Small intestine (tissue), 7 donors: ENCODE results near the gene FAM107B. TPM values are rescaled to one million over a fixed set of nuclear protein-coding genes. Genes with fewer than 3 reads are reported as not detected.

ENCODE experiments used
- DNase-seq, 2 donors: peaks; one replicate each; pipeline versions ENCODE4 v3.0.0 to v3.0.0-alpha.2; 2013
- FAIRE-seq: peaks from 2 replicates; lab custom pipeline; 2012; peaks lifted over from hg19 to GRCh38; lab: Jason Lieb, UNC
- H3K27ac ChIP-seq, 3 donors: one replicate each; pipeline ENCODE4 v1.5.1; 2013; ENCODE audit warnings: low read length in 2 of 3, mild to moderate bottlenecking in 2 of 3, control low read depth in 1 of 3, inconsistent platforms in 1 of 3, low read depth in 1 of 3, moderate library complexity in 1 of 3
- H3K27me3 ChIP-seq, 3 donors: one replicate each; pipeline ENCODE4 v1.6.1; 2013; ENCODE audit warnings: low read length in 3 of 3, inconsistent platforms in 1 of 3; ENCODE audit not compliant: control insufficient read depth in 3 of 3, insufficient read depth in 3 of 3
- H3K36me3 ChIP-seq, 3 donors: one replicate each; pipeline ENCODE4 v1.6.1; 2013; ENCODE audit warnings: low read length in 3 of 3, inconsistent platforms in 1 of 3, low read depth in 1 of 3, mild to moderate bottlenecking in 1 of 3, moderate library complexity in 1 of 3; ENCODE audit not compliant: control insufficient read depth in 3 of 3, insufficient read depth in 2 of 3
- H3K4me1 ChIP-seq, 3 donors: one replicate each; pipeline ENCODE4 v1.6.1; 2013; ENCODE audit warnings: low read length in 2 of 3, inconsistent platforms in 1 of 3, low read depth in 1 of 3, mild to moderate bottlenecking in 1 of 3, moderate library complexity in 1 of 3; ENCODE audit not compliant: control insufficient read depth in 3 of 3, insufficient read depth in 2 of 3
- H3K4me3 ChIP-seq, 3 donors: one replicate each; pipeline ENCODE4 v1.5.1; 2013; ENCODE audit warnings: low read length in 3 of 3, control low read depth in 1 of 3, inconsistent platforms in 1 of 3, low read depth in 1 of 3, mild to moderate bottlenecking in 1 of 3, moderate library complexity in 1 of 3
- H3K9me3 ChIP-seq, 2 donors: one replicate each; pipeline ENCODE4 v1.6.1; 2013; ENCODE audit warnings: low read depth in 1 of 2, low read length in 1 of 2; ENCODE audit not compliant: control insufficient read depth in 2 of 2, insufficient read depth in 1 of 2
- WGBS, 3 donors: extraction: QIAGEN DNeasy Blood & Tissue Kit; methylation state at CpG; one replicate each; pipeline ENCODE4 v1.1.7; 2013; 5-methylcytosine and 5-hydroxymethylcytosine counted together
- polyA plus RNA-seq, 4 donors: library from polyadenylated mRNA; stranded (reverse) in 3 of 4; unstranded in 1 of 4; fragments of 200-250 nt in 3 of 4; fragments of 120-200 nt in 1 of 4; gene quantifications; one replicate each; pipeline versions ENCODE4 v1.2.1 to v1.2.3, GENCODE V29; 2013
- donor health status: healthy with polysubstance abuse.
- donor health status: control.
- donor health status: control.
- donor health status: Bipolar disorder and iron deficiency.
- donor health status: healthy.

Gene FAM107B
- polyA plus RNA-seq, 4 donors, result 33.3 to 50.5 (median 38.7) TPM

- 78 to 89% (median 83%) methylated on average over 10 of the region's 10 CpGs for WGBS, 3 donors
- DNase-seq (no peak), FAIRE-seq (no peak)
- peaks cover 0 to 2% (median 0%) of the 10 kb centered on the region in 3 donors for H3K4me1 ChIP-seq
- no peaks in the 10 kb centered on the region for H3K9me3 ChIP-seq
- H3K36me3 ChIP-seq, result no peaks in the 10 kb centered on the region
- no peak overlapping the region for H3K4me3 ChIP-seq
- H3K27me3 ChIP-seq, result no peaks in the 10 kb centered on the region
- peak overlapping the region in 1 of 3 donors; percentile 58 for H3K27ac ChIP-seq
Measured at GRCh38 chr10:14773551-14774213, 1.0 kb downstream of the FAM107B start.

DNA sequence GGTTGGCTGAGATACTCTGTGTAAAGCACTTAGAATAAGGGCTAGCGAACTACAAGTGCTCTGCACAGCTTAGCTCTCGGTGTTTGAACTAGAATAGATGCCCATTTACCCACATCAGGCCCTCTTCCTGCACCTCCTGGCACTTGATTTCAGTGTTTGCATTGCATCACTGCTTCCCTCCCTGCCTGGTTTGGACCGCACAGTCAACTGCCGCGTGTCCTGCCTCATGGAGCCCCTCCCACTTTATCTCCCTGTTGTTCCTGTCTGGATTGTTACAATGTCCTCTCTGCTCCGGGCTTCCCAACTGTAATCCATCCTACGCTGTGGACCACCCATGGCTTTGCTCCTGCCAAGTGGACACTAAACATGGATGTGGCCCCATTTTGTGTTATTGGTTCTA, 2.3 kb downstream of the FAM107B start:
- Histone ChIP-seq H3K36me3 (no peaks in the 10 kb centered on the region), H3K4me1 (no peaks in the 10 kb centered on the region), H3K27me3 (no peaks in the 10 kb centered on the region), H3K9me3 (no peaks in the 10 kb centered on the region), H3K27ac (no peak overlapping the region), H3K4me3 (no peak overlapping the region)
- no peak for FAIRE-seq
- WGBS, 3 donors, result 65 to 82% (median 71%) methylated on average over 7 of the region's 7 CpGs
- DNase-seq, result no peak

DNA sequence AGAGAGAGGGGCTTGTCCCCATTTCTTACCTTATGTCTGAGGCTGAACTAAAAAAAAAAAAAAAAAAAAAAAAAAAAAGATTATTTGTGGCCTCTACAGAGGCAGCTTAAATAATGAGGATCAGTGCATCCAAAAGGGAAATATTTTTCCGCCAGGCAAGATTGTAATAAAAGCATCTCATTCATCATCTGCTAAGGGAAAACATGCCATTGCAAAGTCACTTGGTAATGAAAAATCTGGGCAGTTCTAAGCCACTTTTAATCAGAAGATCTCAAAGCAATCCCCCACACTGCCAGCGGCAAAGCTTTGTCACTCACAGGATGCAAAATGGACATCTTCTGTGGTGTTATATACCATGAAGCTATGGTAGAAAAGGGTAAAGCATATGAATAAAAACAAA, 3.8 kb downstream of the FAM107B start:
- no peaks in the 10 kb centered on the region for H3K27me3 ChIP-seq
- H3K27ac ChIP-seq, result no peak overlapping the region
- no peak overlapping the region for H3K4me3 ChIP-seq
- no peak for FAIRE-seq
- H3K4me1 ChIP-seq, result no peaks in the 10 kb centered on the region
- H3K36me3 ChIP-seq, result no peaks in the 10 kb centered on the region
- DNase-seq, result no peak
- WGBS, 3 donors, result 75 to 96% (median 90%) methylated on average over 2 of the region's 2 CpGs
- H3K9me3 ChIP-seq, result no peaks in the 10 kb centered on the region

DNA sequence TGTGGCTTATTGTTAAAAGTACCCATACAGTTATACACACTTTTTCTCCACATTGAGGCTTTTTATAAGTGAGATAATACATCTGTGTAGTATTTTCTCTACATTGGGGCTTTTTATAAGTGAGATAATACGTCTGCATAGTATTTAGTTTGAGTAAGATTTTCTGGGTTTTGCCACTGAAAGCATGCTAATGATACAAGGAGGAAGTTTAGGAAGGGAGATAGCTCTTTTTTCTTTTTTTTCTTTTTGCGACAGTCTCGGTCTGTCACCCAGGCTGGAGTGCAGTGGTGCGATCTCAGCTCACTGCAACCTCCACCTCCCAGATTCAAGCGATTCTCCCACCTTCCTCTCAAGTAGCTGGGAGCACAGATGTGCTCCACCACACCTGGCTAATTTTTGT, 13.3 kb downstream of the FAM107B start:
- no peaks in the 10 kb centered on the region for H3K36me3 ChIP-seq
- no peaks in the 10 kb centered on the region for H3K9me3 ChIP-seq
- no peaks in the 10 kb centered on the region for H3K4me1 ChIP-seq
- no peaks in the 10 kb centered on the region for H3K27me3 ChIP-seq
- no peak for FAIRE-seq
- no peak for DNase-seq
- no peak overlapping the region for H3K4me3 ChIP-seq
- H3K27ac ChIP-seq, result no peak overlapping the region
- WGBS, 3 donors, result 80 to 92% (median 87%) methylated on average over 5 of the region's 5 CpGs

DNA sequence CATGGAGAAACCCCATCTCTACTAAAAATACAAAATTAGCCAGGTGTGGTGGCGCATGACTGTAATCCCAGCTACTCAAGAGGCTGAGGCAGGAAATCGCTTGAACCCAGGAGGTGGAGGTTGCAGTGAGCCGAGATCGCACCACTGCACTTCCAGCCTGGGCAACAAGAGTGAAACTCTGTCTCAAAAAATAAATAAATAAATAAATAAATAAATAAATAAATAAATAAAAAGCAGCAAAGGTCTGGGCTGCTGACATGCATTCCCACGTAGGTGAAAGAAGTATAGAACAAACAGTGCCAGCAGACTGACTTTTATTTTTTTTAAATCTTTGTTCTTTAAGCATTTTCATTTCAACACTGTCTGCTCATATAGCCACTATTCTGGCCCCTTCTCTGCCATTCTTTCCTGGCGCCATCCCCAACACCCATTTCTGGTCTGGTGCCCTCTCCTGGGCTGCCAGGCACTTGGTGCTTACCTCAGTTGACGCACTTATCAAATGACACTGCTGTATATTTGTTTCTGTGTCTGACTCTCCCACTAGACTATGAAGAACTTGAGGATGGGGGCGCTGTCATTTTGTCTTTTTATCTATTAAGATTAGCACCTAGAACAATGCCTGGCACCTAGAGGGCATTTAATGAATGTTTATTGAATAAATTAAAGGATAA, 15.6 kb downstream of the FAM107B start:
- 75 to 90% (median 79%) methylated on average over 8 of the region's 8 CpGs for WGBS, 3 donors
- FAIRE-seq, result no peak
- H3K27ac ChIP-seq, result no peak overlapping the region
- H3K4me3 ChIP-seq, result no peak overlapping the region
- H3K36me3 ChIP-seq, result no peaks in the 10 kb centered on the region
- H3K4me1 ChIP-seq, result no peaks in the 10 kb centered on the region
- H3K27me3 ChIP-seq, result no peaks in the 10 kb centered on the region
- H3K9me3 ChIP-seq, result no peaks in the 10 kb centered on the region
- DNase-seq, result peak in 1 of 2 donors; percentile 59

DNA sequence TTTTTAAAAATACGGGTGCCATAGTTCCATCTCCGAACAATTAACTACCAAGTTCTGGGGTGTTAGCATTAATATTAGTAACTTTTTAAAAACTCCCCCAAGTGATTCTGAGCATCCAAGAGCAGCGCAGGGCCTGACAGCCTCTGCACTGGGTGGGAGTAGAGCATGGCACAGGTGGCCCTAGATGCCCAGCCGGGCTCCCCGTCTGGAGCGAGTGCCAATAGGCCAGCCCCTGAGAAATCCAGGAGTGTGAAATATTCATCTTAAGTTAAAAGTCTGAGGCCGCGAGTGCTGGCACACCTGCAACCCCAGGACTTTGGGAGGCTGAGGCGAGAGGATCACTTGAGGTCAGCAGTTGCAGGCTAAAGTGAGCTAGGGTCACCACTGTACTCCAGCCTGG, 16.2 kb downstream of the FAM107B start:
- H3K9me3 ChIP-seq, result no peaks in the 10 kb centered on the region
- H3K4me1 ChIP-seq, result no peaks in the 10 kb centered on the region
- no peaks in the 10 kb centered on the region for H3K27me3 ChIP-seq
- H3K4me3 ChIP-seq, result no peak overlapping the region
- no peaks in the 10 kb centered on the region for H3K36me3 ChIP-seq
- no peak for DNase-seq
- no peak overlapping the region for H3K27ac ChIP-seq
- 96 to 98% (median 96%) methylated on average over 9 of the region's 9 CpGs for WGBS, 3 donors
- FAIRE-seq, result no peak

GRCh38 chr10:14757986-14758385, 16.7 kb downstream of the FAM107B start:
- Histone ChIP-seq H3K4me3 (no peak overlapping the region), H3K27ac (no peak overlapping the region), H3K9me3 (no peaks in the 10 kb centered on the region), H3K4me1 (no peaks in the 10 kb centered on the region), H3K27me3 (no peaks in the 10 kb centered on the region), H3K36me3 (no peaks in the 10 kb centered on the region)
- no peak for FAIRE-seq
- DNase-seq, result no peak
- 89 to 92% (median 91%) methylated on average over 7 of the region's 7 CpGs for WGBS, 3 donors

GRCh38 chr10:14757394-14757793, 17.3 kb downstream of the FAM107B start:
- DNase-seq (no peak), FAIRE-seq (no peak)
- 91 to 92% (median 91%) methylated on average over 6 of the region's 6 CpGs for WGBS, 3 donors
- Histone ChIP-seq H3K4me3 (no peak overlapping the region), H3K27ac (no peak overlapping the region), H3K9me3 (no peaks in the 10 kb centered on the region), H3K27me3 (no peaks in the 10 kb centered on the region), H3K36me3 (no peaks in the 10 kb centered on the region), H3K4me1 (no peaks in the 10 kb centered on the region)
